Activated CD4-positive, alpha-beta T cell treated with anti-CD3 and anti-CD28 coated beads, Interleukin-2, amount 50 U/mL, for 24 hours (primary cell): Measurements from ENCODE around the gene HCN2.
"Not testable (repeated sequence)": the region's sequence is repeated elsewhere in the genome, so short reads cannot be mapped to it uniquely, and the experiment has no call there.

ENCODE experiments used
- DNase-seq, 2 donors: peaks; one replicate each; pipeline ENCODE4 v3.0.0-alpha.2; 2020; ENCODE audit warnings: low read depth in 1 of 2, low spot score in 1 of 2

The HCN2 gene

DNA sequence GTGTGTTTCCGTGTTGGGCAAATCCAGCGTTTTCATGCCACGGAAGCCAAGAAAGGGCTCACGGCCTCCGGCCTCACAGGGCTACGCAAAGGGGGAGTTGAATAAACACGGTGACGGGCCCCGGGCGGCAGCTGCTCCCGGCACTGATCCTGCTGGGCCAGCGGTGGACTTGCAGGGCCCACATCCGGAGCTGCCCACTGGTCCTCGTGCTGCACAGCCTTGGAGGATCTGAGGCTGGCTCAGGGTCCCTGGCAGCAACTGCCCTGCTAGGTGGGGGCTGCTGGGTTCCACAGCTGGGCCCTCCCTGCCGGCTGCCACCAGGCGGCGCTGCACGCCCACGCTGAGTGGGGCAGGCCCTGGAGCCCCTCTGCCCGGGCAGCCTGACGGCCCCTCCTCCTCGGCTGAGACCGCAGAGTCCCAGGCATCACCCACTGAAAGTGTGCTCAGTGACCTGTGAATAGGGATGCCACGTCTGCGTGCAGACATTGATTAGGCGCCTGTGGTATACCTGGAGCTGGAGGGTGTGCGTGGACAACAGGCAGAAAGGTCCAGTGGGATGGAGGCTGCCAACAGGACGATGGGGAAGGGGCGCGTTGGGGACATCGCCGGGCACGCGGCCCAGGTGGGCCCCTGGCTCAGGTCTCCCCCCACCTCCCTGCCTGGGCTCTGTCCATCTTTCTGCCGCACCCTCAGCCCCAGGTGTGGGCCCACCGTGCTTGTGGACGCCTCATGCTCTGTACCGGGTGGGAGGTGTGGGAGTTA lies 5.3 kb upstream of the HCN2 start:
- DNase-seq, result peak; percentile 39 to 47

DNA sequence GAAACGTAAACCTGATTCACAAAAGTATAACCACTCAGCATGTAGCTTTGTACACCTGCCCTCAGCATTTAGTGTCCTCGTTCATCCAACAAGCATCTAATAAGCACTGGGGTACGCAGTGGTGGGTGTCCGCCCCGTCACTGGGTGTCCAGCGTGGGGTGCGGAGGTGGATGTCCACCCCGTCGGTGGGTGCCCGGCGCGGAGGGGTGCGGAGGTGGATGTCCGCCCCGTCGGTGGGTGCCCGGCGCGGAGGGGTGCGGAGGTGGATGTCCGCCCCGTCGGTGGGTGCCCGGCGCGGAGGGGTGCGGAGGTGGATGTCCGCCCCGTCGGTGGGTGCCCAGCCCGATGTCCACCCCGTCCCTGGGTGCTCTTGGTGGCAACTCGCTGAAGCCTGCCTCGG lies 4.5 kb upstream of the HCN2 start:
- DNase-seq, result not testable (repeated sequence)

- no peak for DNase-seq
Measured at GRCh38 chr19:585551-586110, 4.0 kb upstream of the HCN2 start.

DNA sequence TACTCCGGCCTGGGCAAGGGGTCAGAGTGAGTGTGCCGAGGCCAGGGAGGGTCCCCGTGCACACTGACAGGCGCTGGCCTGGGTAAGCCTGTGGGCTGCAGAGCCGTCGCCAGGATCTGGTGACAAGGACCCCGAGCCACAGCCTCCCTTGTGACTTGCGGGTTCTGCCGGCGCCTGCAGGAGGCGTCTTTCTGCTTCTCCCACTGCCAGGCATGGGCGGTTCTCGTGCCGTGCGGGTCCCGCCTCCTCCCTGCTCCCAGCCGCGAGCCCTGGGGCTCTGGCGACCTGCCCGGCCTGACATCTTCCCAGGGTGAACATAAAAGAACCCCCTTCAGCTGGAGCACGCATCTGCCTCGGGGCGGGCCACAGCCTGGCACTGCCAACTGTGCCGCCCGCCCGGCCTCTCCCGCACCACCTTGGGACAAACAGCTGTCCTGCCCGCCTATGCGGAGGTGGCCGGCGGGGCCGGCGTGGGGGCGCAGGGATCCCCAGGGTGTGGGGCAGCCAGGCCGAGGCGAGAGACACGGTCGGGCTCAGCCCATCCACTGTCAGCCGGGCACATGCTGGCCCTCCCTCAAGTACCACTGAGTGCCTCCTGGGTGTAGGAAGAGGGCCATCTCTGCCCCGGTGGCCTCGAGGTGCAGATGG lies 1.5 kb upstream of the HCN2 start:
- peak in 1 of 2 donors; percentile 59 for DNase-seq

DNA sequence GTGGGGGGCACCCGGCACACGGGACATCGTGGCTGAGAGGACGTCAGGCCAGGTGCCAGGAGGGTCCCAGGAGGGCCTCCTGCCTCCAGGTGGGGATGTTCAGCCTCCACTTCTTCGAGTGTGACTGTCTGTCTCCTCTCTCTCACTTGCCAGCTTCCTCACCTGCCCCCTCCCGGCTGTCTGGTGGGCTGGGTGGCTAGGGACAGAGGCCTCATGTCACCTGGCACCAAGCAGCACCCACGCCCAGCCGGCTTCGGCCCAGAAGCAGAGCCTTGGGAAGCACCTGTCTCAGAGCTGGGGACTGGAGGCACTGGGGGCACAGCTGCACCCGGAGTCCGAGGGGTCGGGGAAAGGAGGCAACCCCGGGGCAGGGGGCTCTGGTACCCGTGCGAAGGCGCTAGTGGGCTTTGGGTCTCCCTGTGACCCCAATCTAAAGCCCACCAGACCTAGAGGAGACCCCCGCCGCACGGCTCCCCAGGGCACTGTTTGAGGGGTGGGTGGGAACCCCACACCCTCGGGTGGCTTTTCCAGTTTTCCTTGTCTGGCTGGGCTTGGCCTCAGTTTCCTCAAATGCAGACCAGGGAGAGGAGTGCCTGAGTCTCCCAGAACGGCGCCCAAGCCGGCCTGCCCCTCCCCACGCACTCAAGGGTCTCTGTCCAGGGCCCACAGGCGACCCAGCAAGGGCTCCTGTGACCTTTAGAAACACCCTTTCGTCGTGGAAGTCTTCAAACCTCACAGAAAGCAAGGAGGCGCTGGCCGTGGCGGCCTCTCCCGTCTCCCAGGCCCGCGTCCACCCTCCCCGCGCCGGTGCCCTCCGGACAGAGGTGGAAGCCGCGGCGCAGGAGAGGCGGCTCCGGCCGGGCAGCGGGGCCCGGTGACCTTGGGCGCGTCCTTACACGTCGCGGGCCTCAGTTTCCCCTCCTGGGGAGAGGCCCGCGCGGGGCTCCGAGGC lies 664 bp upstream of the HCN2 start:
- DNase-seq, result no peak

DNA sequence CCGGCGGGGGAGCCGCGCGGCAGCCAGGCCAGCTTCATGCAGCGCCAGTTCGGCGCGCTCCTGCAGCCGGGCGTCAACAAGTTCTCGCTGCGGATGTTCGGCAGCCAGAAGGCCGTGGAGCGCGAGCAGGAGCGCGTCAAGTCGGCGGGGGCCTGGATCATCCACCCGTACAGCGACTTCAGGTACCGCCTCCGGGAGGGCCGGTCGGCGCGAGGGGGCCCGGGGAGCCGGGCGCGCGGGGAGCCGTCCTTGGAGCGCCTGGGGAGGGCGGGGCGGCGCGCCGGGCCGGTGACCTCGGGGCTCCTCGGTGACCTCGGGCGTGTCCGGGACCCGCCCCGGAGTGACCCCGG lies 690 bp downstream of the HCN2 start:
- no peak for DNase-seq

DNA sequence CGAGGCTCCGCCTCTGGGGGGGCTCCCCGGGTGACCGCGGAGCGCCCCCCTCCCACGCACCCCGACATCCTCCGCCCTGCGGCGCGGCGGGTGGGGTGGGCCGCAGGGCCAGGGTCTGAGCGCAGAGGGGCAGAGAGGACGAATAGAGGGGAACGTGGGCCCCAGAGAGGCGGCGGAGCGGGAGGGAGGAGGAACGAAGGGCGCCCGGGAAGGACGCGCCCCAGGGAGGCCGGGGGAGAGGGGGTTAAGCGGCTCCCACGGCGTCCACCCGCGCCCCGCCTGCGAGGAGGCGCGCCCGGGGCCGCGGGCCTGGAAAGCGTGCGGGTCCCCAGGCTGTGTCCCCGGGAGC lies 1.0 kb downstream of the HCN2 start:
- no peak for DNase-seq

- DNase-seq, result no peak
Measured at GRCh38 chr19:591099-591958, 1.6 kb downstream of the HCN2 start.

DNA sequence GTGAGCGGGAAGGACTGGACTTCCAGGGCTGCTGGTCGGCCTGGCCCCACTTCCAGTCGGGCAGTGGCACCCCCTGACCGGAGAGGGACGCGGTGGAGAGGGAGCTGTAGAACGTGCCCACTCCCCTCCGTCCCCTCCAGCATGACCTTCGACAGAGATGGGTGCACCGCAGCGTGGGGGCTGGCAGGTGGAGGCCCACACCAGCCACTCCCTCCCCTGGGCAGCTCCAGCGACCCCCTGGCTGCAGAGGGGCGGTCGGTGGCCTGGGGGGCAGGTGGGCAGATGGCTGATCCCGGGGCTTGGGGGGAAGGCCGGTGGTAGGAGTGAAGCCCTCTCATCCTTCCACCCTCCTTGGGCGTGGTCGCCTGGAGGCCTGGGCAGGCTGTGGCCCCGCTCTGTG lies 2.4 kb downstream of the HCN2 start:
- no peak for DNase-seq

- DNase-seq, result no peak
Measured at GRCh38 chr19:593055-593454, 3.4 kb downstream of the HCN2 start.

GRCh38 chr19:593505-593904 lies 3.8 kb downstream of the HCN2 start:
- no peak for DNase-seq

DNA sequence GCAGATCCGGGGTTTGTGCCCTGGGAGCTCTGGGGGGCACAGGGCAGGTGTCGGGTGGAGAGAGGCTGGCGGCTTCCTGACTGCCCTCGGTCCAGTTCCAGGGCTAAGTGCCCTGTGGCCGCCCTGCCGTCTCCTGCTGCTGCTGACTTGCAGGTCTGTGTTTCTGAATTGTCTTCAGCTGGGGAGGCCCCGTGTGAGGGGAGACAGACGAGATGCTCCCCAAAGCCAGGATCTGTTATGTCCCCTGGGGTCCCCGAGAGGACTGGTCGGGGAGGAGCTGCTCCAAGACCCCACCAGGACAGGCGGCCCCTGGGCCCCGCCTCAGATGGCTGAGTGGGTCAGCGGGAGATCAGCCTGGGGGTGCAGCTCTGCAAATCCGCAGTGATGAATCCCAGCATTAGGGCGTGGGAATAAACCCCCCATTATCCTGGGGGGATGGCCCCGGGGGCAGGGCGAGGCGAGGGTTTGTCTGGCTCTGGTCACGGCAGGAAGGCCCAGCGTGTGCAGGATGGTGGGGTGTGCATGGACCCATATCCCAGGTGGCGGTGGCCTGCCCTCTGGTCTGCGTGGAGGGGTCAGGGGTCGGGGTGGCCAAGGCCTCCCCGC lies 4.7 kb downstream of the HCN2 start:
- no peak for DNase-seq

- DNase-seq, result no peak
Measured at GRCh38 chr19:595326-596262, 5.9 kb downstream of the HCN2 start.

GRCh38 chr19:596263-596655 lies 6.6 kb downstream of the HCN2 start:
- DNase-seq, result no peak

DNA sequence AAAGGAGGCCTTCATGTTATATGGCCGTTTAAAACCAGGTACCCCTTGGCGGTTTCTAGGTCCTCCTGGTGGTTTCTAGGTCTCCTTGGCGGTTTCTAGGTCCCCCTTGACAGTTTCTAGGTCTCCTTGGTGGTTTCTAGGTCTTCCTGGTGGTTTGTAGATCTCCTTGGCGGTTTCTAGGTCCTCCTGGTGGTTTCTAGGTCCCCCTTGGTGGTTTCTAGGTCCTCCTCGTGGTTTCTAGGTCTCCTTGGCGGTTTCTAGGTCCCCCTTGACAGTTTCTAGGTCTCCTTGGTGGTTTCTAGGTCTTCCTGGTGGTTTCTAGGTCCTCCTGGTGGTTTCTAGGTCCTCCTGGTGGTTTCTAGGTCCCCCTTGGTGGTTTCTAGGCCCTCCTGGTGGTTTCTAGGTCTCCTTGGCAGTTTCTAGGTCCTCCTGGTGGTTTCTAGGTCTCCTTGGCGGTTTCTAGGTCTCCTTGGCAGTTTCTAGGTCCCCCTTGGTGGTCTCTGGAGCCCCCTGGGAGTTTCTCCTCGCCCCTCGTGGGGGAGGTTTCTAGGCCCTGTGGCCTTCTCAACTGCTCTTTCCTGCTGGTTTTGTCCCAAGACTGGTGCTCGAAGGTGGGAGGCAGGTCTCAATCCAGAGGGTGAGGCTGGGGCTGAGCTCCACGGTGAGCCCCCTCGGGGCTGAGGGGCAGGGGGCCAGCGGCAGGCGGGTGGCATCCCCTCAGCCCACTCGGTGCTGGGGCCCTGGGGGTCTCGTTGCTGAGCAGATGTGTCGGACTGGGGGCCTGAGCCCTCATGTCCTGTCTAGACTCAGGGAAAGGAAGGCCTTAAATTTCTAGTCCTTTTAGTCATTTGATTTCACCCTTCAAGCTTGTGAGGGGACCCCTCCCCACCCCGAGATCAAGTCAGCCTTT lies 8.0 kb downstream of the HCN2 start:
- no peak for DNase-seq

DNA sequence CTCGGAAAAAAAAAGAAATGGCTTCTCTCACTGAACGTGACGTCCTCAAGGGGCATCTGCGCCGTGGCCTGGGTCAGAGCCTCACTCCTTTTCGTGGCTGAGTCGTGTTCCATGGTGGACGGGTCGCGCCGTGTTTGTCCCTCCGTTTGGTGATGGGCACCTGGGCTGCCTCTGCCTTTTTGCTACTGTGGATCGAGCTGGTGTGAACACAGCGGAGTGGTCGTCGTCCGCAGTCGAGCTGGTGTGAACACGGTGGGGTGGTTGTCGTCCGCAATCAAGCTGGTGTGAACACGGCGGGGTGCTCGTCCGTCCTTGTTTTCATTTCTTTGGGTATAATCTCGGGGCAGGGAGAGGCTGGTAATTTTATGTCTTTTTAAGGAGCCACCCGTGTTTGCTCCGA lies 11.6 kb downstream of the HCN2 start:
- no peak for DNase-seq

GRCh38 chr19:601790-602189 lies 12.1 kb downstream of the HCN2 start:
- no peak for DNase-seq
